ENCODE results near the gene HSPB8. TPM values are rescaled to one million over a fixed set of nuclear protein-coding genes. Genes with fewer than 3 reads are reported as not detected.

Gene HSPB8
- total RNA-seq, 1 donor = 2.9 TPM

DNA sequence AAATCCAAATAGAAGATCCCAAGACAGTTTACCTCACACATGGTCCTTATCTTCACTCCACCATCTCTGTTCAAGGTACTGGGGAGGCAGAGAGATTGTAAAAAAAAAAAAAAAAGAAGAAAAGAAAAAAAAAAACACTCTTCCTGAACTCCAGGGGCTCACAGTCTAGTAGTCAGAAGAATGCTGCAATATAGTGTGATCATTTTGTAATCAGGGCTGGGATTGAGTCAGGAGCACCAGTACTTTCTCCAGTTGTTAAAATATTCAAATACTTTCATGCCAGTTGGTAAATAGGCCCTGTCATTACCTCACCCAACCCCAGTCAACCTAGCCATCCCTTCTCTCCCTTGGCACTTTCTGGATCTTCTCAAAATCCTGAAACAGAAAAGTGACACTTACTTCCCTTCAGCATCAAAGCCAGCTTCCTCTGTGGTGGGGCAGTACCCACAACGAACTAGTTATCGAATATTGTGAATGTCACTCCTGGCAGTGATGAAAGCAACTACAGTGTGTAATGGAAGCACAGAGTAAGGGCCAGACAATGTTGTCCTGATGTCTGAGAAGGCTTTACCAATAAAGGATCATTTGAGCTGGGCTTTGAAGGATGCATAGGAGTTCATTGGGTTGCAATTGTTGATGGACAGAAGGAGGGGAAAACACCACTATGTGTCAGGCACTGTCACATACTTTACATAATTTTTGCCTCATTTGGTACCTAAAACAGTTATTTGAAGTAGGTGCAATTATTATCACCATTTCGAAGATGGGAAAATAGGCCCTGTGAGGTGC, 44.3 kb upstream of the HSPB8 start:
- no peak overlapping the region for H2AFZ ChIP-seq (ENCODE audit: low read length)
- no peak overlapping the region for H3K4me2 ChIP-seq (ENCODE audit: insufficient read depth, low read length)
- H3K36me3 ChIP-seq (ENCODE audit: insufficient read depth, low read length) = no peaks in the 10 kb centered on the region
- no peak for DNase-seq (ENCODE audit: insufficient read length, low spot score, missing footprints)
- TF ChIP-seq, protein P1, sequence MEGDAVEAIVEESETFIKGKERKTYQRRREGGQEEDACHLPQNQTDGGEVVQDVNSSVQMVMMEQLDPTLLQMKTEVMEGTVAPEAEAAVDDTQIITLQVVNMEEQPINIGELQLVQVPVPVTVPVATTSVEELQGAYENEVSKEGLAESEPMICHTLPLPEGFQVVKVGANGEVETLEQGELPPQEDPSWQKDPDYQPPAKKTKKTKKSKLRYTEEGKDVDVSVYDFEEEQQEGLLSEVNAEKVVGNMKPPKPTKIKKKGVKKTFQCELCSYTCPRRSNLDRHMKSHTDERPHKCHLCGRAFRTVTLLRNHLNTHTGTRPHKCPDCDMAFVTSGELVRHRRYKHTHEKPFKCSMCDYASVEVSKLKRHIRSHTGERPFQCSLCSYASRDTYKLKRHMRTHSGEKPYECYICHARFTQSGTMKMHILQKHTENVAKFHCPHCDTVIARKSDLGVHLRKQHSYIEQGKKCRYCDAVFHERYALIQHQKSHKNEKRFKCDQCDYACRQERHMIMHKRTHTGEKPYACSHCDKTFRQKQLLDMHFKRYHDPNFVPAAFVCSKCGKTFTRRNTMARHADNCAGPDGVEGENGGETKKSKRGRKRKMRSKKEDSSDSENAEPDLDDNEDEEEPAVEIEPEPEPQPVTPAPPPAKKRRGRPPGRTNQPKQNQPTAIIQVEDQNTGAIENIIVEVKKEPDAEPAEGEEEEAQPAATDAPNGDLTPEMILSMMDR (IDR thresholded peaks at IDR 0.05; ENCODE audit: extremely low read depth, low read depth, low read length) = no peak
- no peak overlapping the region for H3K4me3 ChIP-seq (ENCODE audit: insufficient read depth, low read length)
- H4K20me1 ChIP-seq (ENCODE audit: insufficient read depth, low read length) = no peaks in the 10 kb centered on the region
- no peaks in the 10 kb centered on the region for H3K79me2 ChIP-seq (ENCODE audit: insufficient read depth, low read length)
- no peaks in the 10 kb centered on the region for H3K4me1 ChIP-seq (ENCODE audit: insufficient read depth, low read length)
- H3K27ac ChIP-seq (ENCODE audit: low read depth, low read length) = no peak overlapping the region
- peaks cover 3% of the 10 kb centered on the region for H3K9me3 ChIP-seq (ENCODE audit: low read depth, low read length)
- H3K27me3 ChIP-seq (ENCODE audit: insufficient read depth, low read length) = no peaks in the 10 kb centered on the region

DNA sequence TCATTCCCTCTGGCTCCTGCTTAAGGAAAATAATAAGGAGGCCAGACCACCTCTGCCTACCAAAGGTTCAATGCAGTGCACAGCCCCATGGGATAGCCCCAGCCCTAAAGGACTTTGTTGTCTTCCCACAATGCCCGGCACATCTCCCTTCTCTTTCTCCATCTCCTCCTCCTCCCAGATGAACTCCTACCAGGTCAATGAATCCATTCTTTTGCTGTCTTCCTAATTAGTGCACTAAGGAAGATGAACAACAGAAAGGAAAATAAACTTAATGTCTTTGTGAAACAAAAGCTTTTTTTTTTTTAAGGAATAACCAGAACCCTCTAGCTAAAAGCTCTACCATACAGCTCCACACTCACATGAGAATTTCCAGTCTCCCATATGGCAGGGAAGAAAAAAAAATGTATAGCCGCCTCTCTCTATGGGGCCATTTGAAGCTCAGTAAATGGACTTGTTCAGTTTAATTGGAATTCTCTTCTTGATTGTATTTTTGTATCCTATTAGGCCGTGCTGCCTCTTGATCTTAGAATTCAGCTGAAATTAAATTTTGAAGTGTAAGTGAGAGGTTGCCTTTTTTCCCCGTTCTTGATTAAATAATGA, 41.8 kb upstream of the HSPB8 start:
- Histone ChIP-seq H4K20me1 (ENCODE audit: insufficient read depth, low read length) (no peaks in the 10 kb centered on the region), H2AFZ (ENCODE audit: low read length) (no peak overlapping the region), H3K4me3 (ENCODE audit: insufficient read depth, low read length) (no peak overlapping the region), H3K27ac (ENCODE audit: low read depth, low read length) (no peak overlapping the region), H3K27me3 (ENCODE audit: insufficient read depth, low read length) (no peaks in the 10 kb centered on the region), H3K4me1 (ENCODE audit: insufficient read depth, low read length) (no peaks in the 10 kb centered on the region), H3K9me3 (ENCODE audit: low read depth, low read length) (peaks cover 3% of the 10 kb centered on the region), H3K79me2 (ENCODE audit: insufficient read depth, low read length) (no peaks in the 10 kb centered on the region), H3K36me3 (ENCODE audit: insufficient read depth, low read length) (no peaks in the 10 kb centered on the region), H3K4me2 (ENCODE audit: insufficient read depth, low read length) (no peak overlapping the region)
- DNase-seq (ENCODE audit: insufficient read length, low spot score, missing footprints) = no peak
- TF ChIP-seq, protein P1 (IDR thresholded peaks at IDR 0.05; ENCODE audit: extremely low read depth, low read depth, low read length) = no peak

DNA sequence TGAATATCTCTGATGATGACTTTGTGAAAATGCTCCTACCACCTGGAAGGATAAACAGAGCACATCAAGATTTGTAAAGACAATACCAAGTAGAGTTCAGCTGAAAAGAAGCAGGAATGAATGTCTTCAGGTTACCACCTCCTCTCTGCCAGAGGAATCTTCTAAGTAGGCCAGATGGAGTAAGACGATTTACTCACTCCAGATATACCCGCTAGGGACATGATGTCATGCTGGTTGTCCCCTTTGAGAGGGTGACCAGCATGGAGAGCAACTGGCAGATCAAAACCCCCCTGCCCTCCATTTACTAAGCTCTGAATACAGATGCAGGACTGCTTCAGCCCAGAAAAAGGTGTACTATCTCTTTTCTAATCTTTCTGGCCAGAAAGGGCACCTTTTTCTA, 39.3 kb upstream of the HSPB8 start:
- TF ChIP-seq, protein P1 (IDR thresholded peaks at IDR 0.05; ENCODE audit: extremely low read depth, low read depth, low read length) = no peak

DNA sequence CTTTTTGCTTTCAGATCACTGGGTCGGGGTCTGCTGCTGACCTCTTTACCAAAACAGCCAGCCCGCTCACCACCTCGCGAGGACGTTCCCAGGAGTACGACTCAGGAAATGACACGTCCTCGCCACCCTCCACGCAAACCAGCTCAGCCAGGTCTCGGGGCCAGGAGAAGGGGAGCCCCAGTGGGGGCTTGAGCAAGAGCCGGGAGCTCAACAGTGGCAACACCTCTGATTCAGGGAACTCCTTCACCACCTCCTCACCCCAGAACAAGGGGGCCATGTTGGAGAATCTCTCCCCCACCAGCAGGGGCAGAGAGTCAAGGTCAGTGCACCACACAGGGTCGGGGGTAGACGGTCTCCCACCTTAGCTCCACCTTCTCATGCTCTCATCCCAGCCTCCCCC, 33.4 kb upstream of the HSPB8 start:
- H3K27me3 ChIP-seq (ENCODE audit: insufficient read depth, low read length) = no peaks in the 10 kb centered on the region
- H2AFZ ChIP-seq (ENCODE audit: low read length) = no peak overlapping the region
- H3K27ac ChIP-seq (ENCODE audit: low read depth, low read length) = no peak overlapping the region
- no peak overlapping the region for H3K4me3 ChIP-seq (ENCODE audit: insufficient read depth, low read length)
- no peak for DNase-seq (ENCODE audit: insufficient read length, low spot score, missing footprints)
- no peaks in the 10 kb centered on the region for H3K4me1 ChIP-seq (ENCODE audit: insufficient read depth, low read length)
- no peaks in the 10 kb centered on the region for H3K36me3 ChIP-seq (ENCODE audit: insufficient read depth, low read length)
- TF ChIP-seq, protein P1 (IDR thresholded peaks at IDR 0.05; ENCODE audit: extremely low read depth, low read depth, low read length) = no peak
- no peak overlapping the region for H3K4me2 ChIP-seq (ENCODE audit: insufficient read depth, low read length)
- no peaks in the 10 kb centered on the region for H4K20me1 ChIP-seq (ENCODE audit: insufficient read depth, low read length)
- H3K9me3 ChIP-seq (ENCODE audit: low read depth, low read length) = no peaks in the 10 kb centered on the region
- no peaks in the 10 kb centered on the region for H3K79me2 ChIP-seq (ENCODE audit: insufficient read depth, low read length)

More for the DNA sequence above, 39.3 kb upstream of the HSPB8 start:
- H2AFZ ChIP-seq (ENCODE audit: low read length) = no peak overlapping the region
- no peak overlapping the region for H3K4me3 ChIP-seq (ENCODE audit: insufficient read depth, low read length)
- no peak overlapping the region for H3K4me2 ChIP-seq (ENCODE audit: insufficient read depth, low read length)
- H4K20me1 ChIP-seq (ENCODE audit: insufficient read depth, low read length) = no peaks in the 10 kb centered on the region
- H3K27ac ChIP-seq (ENCODE audit: low read depth, low read length) = no peak overlapping the region
- H3K79me2 ChIP-seq (ENCODE audit: insufficient read depth, low read length) = no peaks in the 10 kb centered on the region
- DNase-seq (ENCODE audit: insufficient read length, low spot score, missing footprints) = no peak
- no peaks in the 10 kb centered on the region for H3K4me1 ChIP-seq (ENCODE audit: insufficient read depth, low read length)
- H3K27me3 ChIP-seq (ENCODE audit: insufficient read depth, low read length) = no peaks in the 10 kb centered on the region
- no peaks in the 10 kb centered on the region for H3K9me3 ChIP-seq (ENCODE audit: low read depth, low read length)
- no peaks in the 10 kb centered on the region for H3K36me3 ChIP-seq (ENCODE audit: insufficient read depth, low read length)

All from osteoblast (primary cell).